GM12891 (cell line): ENCODE results near the gene OSCP1.

Source experiments
- POLR2A ChIP-seq: IDR thresholded peaks from 2 replicates; pipeline ENCODE4 v1.6.1; 2011; ENCODE audit warnings: low read depth, low read length, control low read depth
- POLR2AphosphoS5 ChIP-seq: IDR thresholded peaks from 2 replicates; pipeline ENCODE4 v1.6.1; 2011; ENCODE audit warnings: low read depth, low read length, control low read depth
- POU2F2 ChIP-seq: IDR thresholded peaks from 2 replicates; pipeline ENCODE4 v1.6.1; 2011; ENCODE audit warnings: low read depth, mild to moderate bottlenecking, control low read depth, low read length, moderate library complexity
- SPI1 ChIP-seq: IDR thresholded peaks from 2 replicates; pipeline ENCODE4 v1.6.1; 2011; ENCODE audit warnings: low read depth, low read length, control low read depth
- TAF1 ChIP-seq: IDR thresholded peaks from 2 replicates; pipeline ENCODE4 v1.6.1; 2011; ENCODE audit warnings: low read depth, low read length, control low read depth

GRCh38 chr1:36420409-36420808, 29.8 kb downstream of the OSCP1 start:
- TF ChIP-seq POLR2AphosphoS5 = no peak
- TF ChIP-seq POLR2A = no peak
- no peak for TF ChIP-seq TAF1
- TF ChIP-seq POU2F2 = no peak
- no peak for TF ChIP-seq SPI1
